HCT116 (cell line): ENCODE data around the gene ATP5PO.

Experiments
- CTCF ChIP-seq, 3 experiments: fragments of 200-600 bp in 1 of 3; sonication (generic) in 1 of 3; IDR thresholded peaks in 2 of 3; conservative IDR thresholded peaks in 1 of 3; 2 replicates each; pipeline ENCODE4 v1.5.1; 2012 to 2017; ENCODE audit warnings: low read depth in 2 of 3, low read length in 2 of 3, antibody characterized with exemption in 1 of 3, borderline replicate concordance in 1 of 3, control low read depth in 1 of 3, mild to moderate bottlenecking in 1 of 3, mixed read lengths in 1 of 3, mixed run types in 1 of 3, moderate library complexity in 1 of 3; ENCODE audit not compliant: insufficient read depth in 1 of 3
- EZH2phosphoT487 ChIP-seq: fragments of 200-600 bp; IDR thresholded peaks from 2 replicates; pipeline ENCODE4 v1.6.1; 2018; ENCODE audit warnings: antibody characterized with exemption, borderline replicate concordance
- MAX ChIP-seq: IDR thresholded peaks from 2 replicates; pipeline ENCODE4 v1.6.1; 2012
- POLR2A ChIP-seq: IDR thresholded peaks from 2 replicates; pipeline ENCODE4 v1.7.0; 2011; ENCODE audit warnings: borderline replicate concordance; ENCODE audit not compliant: insufficient read depth, insufficient read length; ENCODE audit errors: extremely low read depth
- POLR2AphosphoS5 ChIP-seq: IDR thresholded peaks from 2 replicates; pipeline ENCODE4 v1.6.1; 2011; ENCODE audit warnings: mild to moderate bottlenecking, low read depth, low read length, moderate library complexity
- SP1 ChIP-seq: IDR thresholded peaks from 2 replicates; pipeline ENCODE4 v1.6.1; 2012; ENCODE audit warnings: low read depth

GRCh38 chr21:33856893-33857527 lies 58.6 kb downstream of the ATP5PO start:
- TF ChIP-seq CTCF (IDR thresholded peaks at IDR 0.05 in 2 of 3, conservative IDR thresholded peaks at IDR 0.05 in 1 of 3; ENCODE audit: borderline replicate concordance in 1 of 3, insufficient read depth in 1 of 3, low read depth in 2 of 3, low read length in 2 of 3) (no peak), MAX (no peak), POLR2A (no peak), POLR2AphosphoS5 (no peak), SP1 (no peak), EZH2phosphoT487 (no peak)
